ENCODE data around the gene SGCD.

DNA sequence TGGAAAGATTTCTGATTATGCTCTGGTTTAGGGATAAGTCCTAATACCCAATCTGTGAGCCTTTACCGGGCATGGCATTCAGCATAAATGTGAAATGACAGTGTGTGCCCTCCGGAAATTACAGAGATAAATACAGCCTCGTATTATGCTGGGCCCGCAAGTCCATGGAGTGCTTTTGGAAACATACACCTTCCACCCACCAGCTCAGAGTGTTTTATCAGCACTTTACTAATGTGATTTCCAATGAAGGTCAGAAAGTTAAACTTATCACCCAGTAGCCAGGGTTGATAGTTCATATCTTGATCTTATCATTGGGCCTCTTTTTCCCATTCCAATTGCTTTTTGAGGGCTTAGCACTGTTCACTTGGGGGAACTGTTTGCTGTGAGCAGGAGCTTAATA is 94.8 kb downstream of the SGCD start:
- TF ChIP-seq, protein P1, sequence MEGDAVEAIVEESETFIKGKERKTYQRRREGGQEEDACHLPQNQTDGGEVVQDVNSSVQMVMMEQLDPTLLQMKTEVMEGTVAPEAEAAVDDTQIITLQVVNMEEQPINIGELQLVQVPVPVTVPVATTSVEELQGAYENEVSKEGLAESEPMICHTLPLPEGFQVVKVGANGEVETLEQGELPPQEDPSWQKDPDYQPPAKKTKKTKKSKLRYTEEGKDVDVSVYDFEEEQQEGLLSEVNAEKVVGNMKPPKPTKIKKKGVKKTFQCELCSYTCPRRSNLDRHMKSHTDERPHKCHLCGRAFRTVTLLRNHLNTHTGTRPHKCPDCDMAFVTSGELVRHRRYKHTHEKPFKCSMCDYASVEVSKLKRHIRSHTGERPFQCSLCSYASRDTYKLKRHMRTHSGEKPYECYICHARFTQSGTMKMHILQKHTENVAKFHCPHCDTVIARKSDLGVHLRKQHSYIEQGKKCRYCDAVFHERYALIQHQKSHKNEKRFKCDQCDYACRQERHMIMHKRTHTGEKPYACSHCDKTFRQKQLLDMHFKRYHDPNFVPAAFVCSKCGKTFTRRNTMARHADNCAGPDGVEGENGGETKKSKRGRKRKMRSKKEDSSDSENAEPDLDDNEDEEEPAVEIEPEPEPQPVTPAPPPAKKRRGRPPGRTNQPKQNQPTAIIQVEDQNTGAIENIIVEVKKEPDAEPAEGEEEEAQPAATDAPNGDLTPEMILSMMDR (IDR thresholded peaks at IDR 0.05) = no peak
- TF ChIP-seq POLR2A (IDR thresholded peaks at IDR 0.05) = no peak
- no peak for TF ChIP-seq EP300 (IDR thresholded peaks at IDR 0.05; ENCODE audit: low read depth)

All from transverse colon (tissue), 3 donors.